Peyer's patch (tissue), 4 donors: ENCODE data around the gene RASGRP4.

ENCODE experiments used
- CTCF ChIP-seq, 6 experiments: fragments of 450-650 bp in 4 of 6; fragments of 200-600 bp in 2 of 6; sonication (generic) in 1 of 6; IDR thresholded peaks; one replicate each; pipeline ENCODE4 v1.5.1; 2017 to 2019; ENCODE audit warnings: antibody characterized with exemption in 6 of 6, mild to moderate bottlenecking in 3 of 6, moderate library complexity in 1 of 6
- POLR2A ChIP-seq, 2 donors: fragments of 450-650 bp; IDR thresholded peaks; one replicate each; pipeline ENCODE4 v1.5.1; 2017; ENCODE audit warnings: antibody characterized with exemption in 2 of 2, mild to moderate bottlenecking in 2 of 2, moderate library complexity in 2 of 2

- no peak for TF ChIP-seq CTCF (IDR thresholded peaks at IDR 0.05)
- no peak for TF ChIP-seq POLR2A (IDR thresholded peaks at IDR 0.05)
Observed at GRCh38 chr19:38473201-38473600, 47.2 kb upstream of the RASGRP4 start.
